Nephron (organoid): Measurements from ENCODE around the gene STPG4.

Source experiments
- H3K27ac Mint-ChIP-seq, 3 experiments: 2 replicates each; pipeline ENCODE4 v1.8.0; 2020; ENCODE audit warnings: mixed read lengths in 3 of 3, mild to moderate bottlenecking in 2 of 3, moderate library complexity in 1 of 3
- H3K27me3 Mint-ChIP-seq: 2 replicates; pipeline ENCODE4 v1.8.0; 2021; ENCODE audit warnings: low read depth, mild to moderate bottlenecking, moderate library complexity, mixed read lengths
- H3K36me3 Mint-ChIP-seq: 2 replicates; pipeline ENCODE4 v1.8.0; 2020; ENCODE audit warnings: low read depth, mixed read lengths
- H3K4me1 Mint-ChIP-seq: 2 replicates; pipeline ENCODE4 v1.8.0; 2020; ENCODE audit warnings: mixed read lengths
- H3K4me3 Mint-ChIP-seq, 3 experiments: 2 replicates each; pipeline ENCODE4 v1.8.0; 2020; ENCODE audit warnings: mild to moderate bottlenecking in 3 of 3, mixed read lengths in 3 of 3, moderate library complexity in 2 of 3
- H3K9me3 Mint-ChIP-seq: 2 replicates; pipeline ENCODE4 v1.8.0; 2020; ENCODE audit warnings: mixed read lengths
- CTCF ChIP-seq, 3 experiments: fragments of 200-600 bp; sonication (generic); IDR thresholded peaks; one replicate each; pipeline ENCODE4 v1.5.0; 2021; ENCODE audit warnings: antibody characterized with exemption in 3 of 3; ENCODE audit not compliant: unreplicated experiment in 3 of 3

Gene STPG4

GRCh38 chr2:47152803-47153202, 2.3 kb downstream of the STPG4 start:
- H3K36me3 Mint-ChIP-seq, result peaks cover 38% of the 10 kb centered on the region
- no peak overlapping the region for H3K27ac Mint-ChIP-seq
- H3K27me3 Mint-ChIP-seq, result no peaks in the 10 kb centered on the region
- no peaks in the 10 kb centered on the region for H3K4me1 Mint-ChIP-seq
- no peak overlapping the region for H3K4me3 Mint-ChIP-seq
- no peaks in the 10 kb centered on the region for H3K9me3 Mint-ChIP-seq
- no peak for TF ChIP-seq CTCF (IDR thresholded peaks at IDR 0.05; ENCODE audit: unreplicated experiment in 3 of 3)

GRCh38 chr2:47150175-47150574, 4.9 kb downstream of the STPG4 start:
- Mint-ChIP-seq H3K4me3 (no peak overlapping the region), H3K36me3 (peaks cover 20% of the 10 kb centered on the region), H3K27me3 (no peaks in the 10 kb centered on the region), H3K4me1 (no peaks in the 10 kb centered on the region), H3K9me3 (no peaks in the 10 kb centered on the region), H3K27ac (no peak overlapping the region)
- no peak for TF ChIP-seq CTCF (IDR thresholded peaks at IDR 0.05; ENCODE audit: unreplicated experiment in 3 of 3)

GRCh38 chr2:47147021-47147420, 8.1 kb downstream of the STPG4 start:
- Mint-ChIP-seq H3K27ac (no peak overlapping the region), H3K9me3 (no peaks in the 10 kb centered on the region), H3K4me1 (no peaks in the 10 kb centered on the region), H3K27me3 (no peaks in the 10 kb centered on the region), H3K36me3 (peaks cover 32% of the 10 kb centered on the region), H3K4me3 (no peak overlapping the region)
- TF ChIP-seq CTCF (IDR thresholded peaks at IDR 0.05; ENCODE audit: unreplicated experiment in 3 of 3), result no peak

- H3K36me3 Mint-ChIP-seq, result peaks cover 40% of the 10 kb centered on the region
- H3K9me3 Mint-ChIP-seq, result no peaks in the 10 kb centered on the region
These were observed 9.6 kb downstream of the STPG4 start for GRCh38 chr2:47145466-47145865.

GRCh38 chr2:47141520-47141919, 13.6 kb downstream of the STPG4 start:
- TF ChIP-seq CTCF (IDR thresholded peaks at IDR 0.05; ENCODE audit: unreplicated experiment in 3 of 3), result no peak
- Mint-ChIP-seq H3K27ac (no peak overlapping the region), H3K36me3 (peaks cover 53% of the 10 kb centered on the region), H3K4me1 (no peaks in the 10 kb centered on the region), H3K27me3 (no peaks in the 10 kb centered on the region), H3K9me3 (peaks cover 21% of the 10 kb centered on the region), H3K4me3 (no peak overlapping the region)

More at GRCh38 chr2:47145466-47145865, 9.6 kb downstream of the STPG4 start:
- no peak overlapping the region for H3K27ac Mint-ChIP-seq
- no peaks in the 10 kb centered on the region for H3K27me3 Mint-ChIP-seq
- H3K4me3 Mint-ChIP-seq, result no peak overlapping the region
- no peaks in the 10 kb centered on the region for H3K4me1 Mint-ChIP-seq
- TF ChIP-seq CTCF (IDR thresholded peaks at IDR 0.05; ENCODE audit: unreplicated experiment in 3 of 3), result no peak

GRCh38 chr2:47134386-47135090, 20.6 kb downstream of the STPG4 start:
- Mint-ChIP-seq H3K27ac (no peak overlapping the region), H3K4me1 (peaks cover 6% of the 10 kb centered on the region), H3K4me3 (no peak overlapping the region), H3K27me3 (no peaks in the 10 kb centered on the region), H3K9me3 (peaks cover 35% of the 10 kb centered on the region), H3K36me3 (peaks cover 22% of the 10 kb centered on the region)
- TF ChIP-seq CTCF (IDR thresholded peaks at IDR 0.05; ENCODE audit: unreplicated experiment in 3 of 3), result no peak
